Measurements from ENCODE around the gene PKN2.
"Not testable (repeated sequence)": the region's sequence is repeated elsewhere in the genome, so short reads cannot be mapped to it uniquely, and the experiment has no call there.

PKN2 gene

GRCh38 chr1:88877911-88878310 lies 193.8 kb downstream of the PKN2 start:
- DNase-seq, result no peak

GRCh38 chr1:88878731-88879130 lies 194.7 kb downstream of the PKN2 start:
- no peak for DNase-seq

- not testable (repeated sequence) for DNase-seq
Observed at GRCh38 chr1:88880717-88881116, 196.6 kb downstream of the PKN2 start.

DNA sequence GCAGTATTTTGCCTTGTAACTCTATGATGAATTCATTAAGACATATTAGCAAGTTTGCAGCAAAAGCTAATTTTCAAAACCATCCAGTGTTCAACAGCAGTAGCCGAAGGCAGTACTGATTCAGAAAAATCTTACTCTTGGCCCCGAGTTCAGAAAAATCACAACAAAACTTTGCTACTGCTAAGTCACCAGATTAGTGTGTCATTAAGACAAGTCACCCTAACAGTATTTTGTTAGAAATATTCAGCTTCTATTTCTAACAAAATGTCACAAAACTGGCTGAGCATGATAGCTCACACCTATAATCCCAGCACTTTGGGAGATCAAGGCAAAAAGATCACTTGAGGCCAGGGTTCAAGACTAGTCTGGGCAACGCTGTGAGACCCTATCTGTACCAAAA lies 199.1 kb downstream of the PKN2 start:
- no peak for DNase-seq

Measured in right kidney (tissue), 1 donor.